Measurements from ENCODE around the gene COL4A2.

COL4A2 gene

GRCh38 chr13:110341445-110342244 lies 34.6 kb downstream of the COL4A2 start (continued):
- TF ChIP-seq SP7 (tag by site-specific recombination; IDR thresholded peaks at IDR 0.05), result no peak
- TF ChIP-seq ZBTB49 (tag by site-specific recombination; IDR thresholded peaks at IDR 0.05; ENCODE audit: low read depth), result no peak
- no peak for TF ChIP-seq ZNF280D (tag by site-specific recombination; IDR thresholded peaks at IDR 0.05)
- peak; percentile 77 for TF ChIP-seq ZEB2 (tag by site-specific recombination; IDR thresholded peaks at IDR 0.05)
- peak; percentile 66 for TF ChIP-seq ZNF600 (tag by site-specific recombination; IDR thresholded peaks at IDR 0.05)
- TF ChIP-seq ZNF791 (tag by site-specific recombination; IDR thresholded peaks at IDR 0.05), result no peak
- TF ChIP-seq ZNF624 (tag by site-specific recombination; IDR thresholded peaks at IDR 0.05), result no peak
- TF ChIP-seq ZXDB (tag by site-specific recombination; IDR thresholded peaks at IDR 0.05), result peak; percentile 54; the same call in 1 of the 2 replicates
- TF ChIP-seq ZNF221 (tag by site-specific recombination; IDR thresholded peaks at IDR 0.05; ENCODE audit: borderline replicate concordance), result no peak
- no peak for TF ChIP-seq CTCF (tag by site-specific recombination; IDR thresholded peaks at IDR 0.05)
- no peak for TF ChIP-seq ZSCAN18 (tag by site-specific recombination; IDR thresholded peaks at IDR 0.05)
- TF ChIP-seq ZNF266 (tag by site-specific recombination; IDR thresholded peaks at IDR 0.05; ENCODE audit: low read depth), result no peak
- no peak for TF ChIP-seq ZNF768 (tag by site-specific recombination; IDR thresholded peaks at IDR 0.05)
- TF ChIP-seq ZNF585B (tag by site-specific recombination; IDR thresholded peaks at IDR 0.05), result no peak
- TF ChIP-seq KLF8 (tag by site-specific recombination; IDR thresholded peaks at IDR 0.05), result no peak
- TF ChIP-seq ZNF175 (tag by site-specific recombination; IDR thresholded peaks at IDR 0.05), result no peak
- TF ChIP-seq GFI1B (tag by site-specific recombination; IDR thresholded peaks at IDR 0.05), result peak; percentile 87
- no peak for TF ChIP-seq MZF1 (tag by site-specific recombination; IDR thresholded peaks at IDR 0.05; ENCODE audit: borderline replicate concordance)
- no peak for TF ChIP-seq ZNF223 (tag by site-specific recombination; IDR thresholded peaks at IDR 0.05)
- no peak for TF ChIP-seq ZNF248 (tag by site-specific recombination; IDR thresholded peaks at IDR 0.05)
- TF ChIP-seq MYNN (tag by site-specific recombination; IDR thresholded peaks at IDR 0.05; ENCODE audit: borderline replicate concordance), result no peak
- no peak for TF ChIP-seq ZNF518A (tag by site-specific recombination; conservative IDR thresholded peaks at IDR 0.05; ENCODE audit: low read depth)
- TF ChIP-seq HIC1 (tag by site-specific recombination; IDR thresholded peaks at IDR 0.05), result no peak
- no peak for TF ChIP-seq YY2 (tag by site-specific recombination; IDR thresholded peaks at IDR 0.05)
